Measurements from ENCODE around the gene LRMDA.

DNA sequence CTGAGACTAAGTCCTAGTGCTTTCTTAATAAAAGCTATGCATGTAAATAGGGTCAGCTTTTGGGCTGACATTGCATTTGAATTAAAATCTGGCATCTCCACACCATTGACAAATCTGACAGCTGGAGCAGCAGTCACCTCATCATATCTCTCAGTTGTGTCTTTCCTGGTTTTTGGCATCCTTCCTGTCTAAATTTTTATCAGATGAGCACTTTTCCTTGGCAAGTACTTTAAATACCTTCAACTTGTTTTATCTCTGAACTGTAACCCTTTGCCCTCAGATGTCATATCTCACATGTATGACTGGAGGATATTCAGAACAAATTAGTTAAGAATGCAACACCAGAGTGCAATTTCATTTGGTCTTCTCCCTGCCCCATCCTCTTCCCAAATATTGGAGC lies 1066.2 kb downstream of the LRMDA start:
- TF ChIP-seq MEF2B (IDR thresholded peaks at IDR 0.05; ENCODE audit: partially characterized antibody, poor library complexity, severe bottlenecking): no peak
- TF ChIP-seq EGR1 (IDR thresholded peaks at IDR 0.05; ENCODE audit: borderline replicate concordance in 1 of 2, low read depth in 2 of 2, low read length in 2 of 2): no peak
- TF ChIP-seq, protein P1, sequence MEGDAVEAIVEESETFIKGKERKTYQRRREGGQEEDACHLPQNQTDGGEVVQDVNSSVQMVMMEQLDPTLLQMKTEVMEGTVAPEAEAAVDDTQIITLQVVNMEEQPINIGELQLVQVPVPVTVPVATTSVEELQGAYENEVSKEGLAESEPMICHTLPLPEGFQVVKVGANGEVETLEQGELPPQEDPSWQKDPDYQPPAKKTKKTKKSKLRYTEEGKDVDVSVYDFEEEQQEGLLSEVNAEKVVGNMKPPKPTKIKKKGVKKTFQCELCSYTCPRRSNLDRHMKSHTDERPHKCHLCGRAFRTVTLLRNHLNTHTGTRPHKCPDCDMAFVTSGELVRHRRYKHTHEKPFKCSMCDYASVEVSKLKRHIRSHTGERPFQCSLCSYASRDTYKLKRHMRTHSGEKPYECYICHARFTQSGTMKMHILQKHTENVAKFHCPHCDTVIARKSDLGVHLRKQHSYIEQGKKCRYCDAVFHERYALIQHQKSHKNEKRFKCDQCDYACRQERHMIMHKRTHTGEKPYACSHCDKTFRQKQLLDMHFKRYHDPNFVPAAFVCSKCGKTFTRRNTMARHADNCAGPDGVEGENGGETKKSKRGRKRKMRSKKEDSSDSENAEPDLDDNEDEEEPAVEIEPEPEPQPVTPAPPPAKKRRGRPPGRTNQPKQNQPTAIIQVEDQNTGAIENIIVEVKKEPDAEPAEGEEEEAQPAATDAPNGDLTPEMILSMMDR (IDR thresholded peaks at IDR 0.05 in 2 of 3, conservative IDR thresholded peaks at IDR 0.05 in 1 of 3; ENCODE audit: control insufficient read depth in 2 of 3, extremely low read depth in 1 of 3, insufficient read depth in 1 of 3, low read depth in 3 of 3, low read length in 3 of 3): no peak
- TF ChIP-seq FOXM1 (IDR thresholded peaks at IDR 0.05; ENCODE audit: low read depth, low read length): no peak
- TF ChIP-seq, protein P2, sequence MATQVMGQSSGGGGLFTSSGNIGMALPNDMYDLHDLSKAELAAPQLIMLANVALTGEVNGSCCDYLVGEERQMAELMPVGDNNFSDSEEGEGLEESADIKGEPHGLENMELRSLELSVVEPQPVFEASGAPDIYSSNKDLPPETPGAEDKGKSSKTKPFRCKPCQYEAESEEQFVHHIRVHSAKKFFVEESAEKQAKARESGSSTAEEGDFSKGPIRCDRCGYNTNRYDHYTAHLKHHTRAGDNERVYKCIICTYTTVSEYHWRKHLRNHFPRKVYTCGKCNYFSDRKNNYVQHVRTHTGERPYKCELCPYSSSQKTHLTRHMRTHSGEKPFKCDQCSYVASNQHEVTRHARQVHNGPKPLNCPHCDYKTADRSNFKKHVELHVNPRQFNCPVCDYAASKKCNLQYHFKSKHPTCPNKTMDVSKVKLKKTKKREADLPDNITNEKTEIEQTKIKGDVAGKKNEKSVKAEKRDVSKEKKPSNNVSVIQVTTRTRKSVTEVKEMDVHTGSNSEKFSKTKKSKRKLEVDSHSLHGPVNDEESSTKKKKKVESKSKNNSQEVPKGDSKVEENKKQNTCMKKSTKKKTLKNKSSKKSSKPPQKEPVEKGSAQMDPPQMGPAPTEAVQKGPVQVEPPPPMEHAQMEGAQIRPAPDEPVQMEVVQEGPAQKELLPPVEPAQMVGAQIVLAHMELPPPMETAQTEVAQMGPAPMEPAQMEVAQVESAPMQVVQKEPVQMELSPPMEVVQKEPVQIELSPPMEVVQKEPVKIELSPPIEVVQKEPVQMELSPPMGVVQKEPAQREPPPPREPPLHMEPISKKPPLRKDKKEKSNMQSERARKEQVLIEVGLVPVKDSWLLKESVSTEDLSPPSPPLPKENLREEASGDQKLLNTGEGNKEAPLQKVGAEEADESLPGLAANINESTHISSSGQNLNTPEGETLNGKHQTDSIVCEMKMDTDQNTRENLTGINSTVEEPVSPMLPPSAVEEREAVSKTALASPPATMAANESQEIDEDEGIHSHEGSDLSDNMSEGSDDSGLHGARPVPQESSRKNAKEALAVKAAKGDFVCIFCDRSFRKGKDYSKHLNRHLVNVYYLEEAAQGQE (IDR thresholded peaks at IDR 0.05; ENCODE audit: low read depth, low read length): no peak
- no peak for TF ChIP-seq RFX5 (IDR thresholded peaks at IDR 0.05; ENCODE audit: low read depth, low read length)
- no peak for TF ChIP-seq EP300 (IDR thresholded peaks at IDR 0.05; ENCODE audit: borderline replicate concordance in 1 of 2, control insufficient read depth in 1 of 2, low read depth in 2 of 2, low read length in 2 of 2)
- TF ChIP-seq POLR2A (IDR thresholded peaks at IDR 0.05; ENCODE audit: low read depth, low read length): no peak
- TF ChIP-seq, protein P3, sequence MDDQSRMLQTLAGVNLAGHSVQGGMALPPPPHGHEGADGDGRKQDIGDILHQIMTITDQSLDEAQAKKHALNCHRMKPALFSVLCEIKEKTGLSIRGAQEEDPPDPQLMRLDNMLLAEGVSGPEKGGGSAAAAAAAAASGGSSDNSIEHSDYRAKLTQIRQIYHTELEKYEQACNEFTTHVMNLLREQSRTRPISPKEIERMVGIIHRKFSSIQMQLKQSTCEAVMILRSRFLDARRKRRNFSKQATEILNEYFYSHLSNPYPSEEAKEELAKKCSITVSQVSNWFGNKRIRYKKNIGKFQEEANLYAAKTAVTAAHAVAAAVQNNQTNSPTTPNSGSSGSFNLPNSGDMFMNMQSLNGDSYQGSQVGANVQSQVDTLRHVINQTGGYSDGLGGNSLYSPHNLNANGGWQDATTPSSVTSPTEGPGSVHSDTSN (IDR thresholded peaks at IDR 0.05; ENCODE audit: insufficient replicate concordance, low read depth, low read length): no peak
- no peak for TF ChIP-seq MXI1 (IDR thresholded peaks at IDR 0.05; ENCODE audit: low read depth, low read length)
- TF ChIP-seq NFYB (IDR thresholded peaks at IDR 0.05; ENCODE audit: insufficient read depth, low read depth, low read length): no peak
- TF ChIP-seq EZH2 (IDR thresholded peaks at IDR 0.05; ENCODE audit: borderline replicate concordance, control insufficient read depth, low read depth, low read length): no peak

Measured in GM12878 (cell line).